HepG2 (cell line): ENCODE measurements around the gene PAEP. TPM values are rescaled to one million over a fixed set of nuclear protein-coding genes. Genes with fewer than 3 reads are reported as not detected.

Source experiments
- ATAC-seq: fragments of 200-7000 bp; cut with Tn5 transposase; 3 replicates; pipeline ENCODE4 v1.9.1; 2020; ENCODE audit warnings: mild to moderate bottlenecking, moderate library complexity
- BruUV-seq: library from RNA; stranded (reverse); fragments of 400-500 nt; replicated peaks from 2 replicates; lab custom pipeline; 2021; lab: Mats Ljungman, UMichigan
- CTCF ChIA-PET: fragments of 300-600 bp; formaldehyde crosslinking; extraction: SDS; loops from one replicate; lab custom pipeline; 2021; ENCODE audit warnings: low total read pairs, inconsistent platforms, low intra/inter-chr PET ratio; lab: Yijun Ruan, JAX
- POLR2A ChIA-PET: fragments of 350-600 bp; sonication (Branson Sonifier 250); formaldehyde crosslinking; loops from one replicate; lab custom pipeline; 2020; ENCODE audit warnings: antibody characterized with exemption, inconsistent platforms; lab: Yijun Ruan, JAX
- DNase-seq: peaks from one replicate; pipeline ENCODE4 v3.0.0-alpha.2; 2015; ENCODE audit warnings: low spot score
- FAIRE-seq: peaks from 3 replicates; lab custom pipeline; 2011; peaks lifted over from hg19 to GRCh38; lab: Jason Lieb, UNC
- H2AFZ ChIP-seq: one replicate; pipeline ENCODE4 v1.6.1; 2011; ENCODE audit warnings: low read length, inconsistent platforms
- H3K27ac ChIP-seq: fragments of 300-600 bp; 3 replicates; pipeline ENCODE4 v1.8.0; 2011; ENCODE audit warnings: mixed run types, mild to moderate bottlenecking, mixed read lengths, low read length, inconsistent platforms; ENCODE audit not compliant: insufficient read depth; ENCODE audit errors: extremely low read length
- H3K27me3 ChIP-seq, 2 experiments: fragments of 200-600 bp in 1 of 2; 2 replicates in 1 of 2; 3 replicates in 1 of 2; pipeline versions ENCODE4 v1.6.0 to v1.8.0; 2011; ENCODE audit warnings: low read length in 2 of 2, mild to moderate bottlenecking in 2 of 2, moderate library complexity in 2 of 2, inconsistent platforms in 1 of 2; ENCODE audit not compliant: insufficient read depth in 2 of 2, control insufficient read depth in 1 of 2
- H3K36me3 ChIP-seq, 2 experiments: fragments of 200-600 bp in 1 of 2; replicated peaks in 1 of 2; 2 replicates in 1 of 2; 3 replicates in 1 of 2; pipeline versions ENCODE4 v1.5.1 to v1.8.0; 2011; ENCODE audit warnings: low read length in 2 of 2, inconsistent platforms in 1 of 2; ENCODE audit not compliant: insufficient read depth in 2 of 2, control insufficient read depth in 1 of 2
- H3K4me1 ChIP-seq: 2 replicates; pipeline ENCODE4 v1.5.1; 2012; ENCODE audit warnings: low read length, inconsistent platforms; ENCODE audit not compliant: insufficient read depth
- H3K4me2 ChIP-seq: 2 replicates; pipeline ENCODE4 v1.6.0; 2011; ENCODE audit warnings: low read depth, low read length, inconsistent platforms
- H3K4me3 ChIP-seq, 3 experiments: fragments of 200-600 bp in 1 of 3; sonication (generic), shearing (Covaris generic) in 1 of 3; replicated peaks in 1 of 3; 2 replicates each; pipeline ENCODE4 v1.5.1; 2011 to 2016; ENCODE audit warnings: low read length in 3 of 3, inconsistent platforms in 2 of 3, low read depth in 2 of 3, mild to moderate bottlenecking in 2 of 3, control low read depth in 1 of 3, mixed read lengths in 1 of 3; ENCODE audit not compliant: insufficient read depth in 1 of 3
- H3K79me2 ChIP-seq: one replicate; pipeline ENCODE4 v1.6.1; 2011; ENCODE audit warnings: low read length, inconsistent platforms; ENCODE audit not compliant: insufficient read depth
- H3K9ac ChIP-seq: 2 replicates; pipeline ENCODE4 v1.6.0; 2011; ENCODE audit warnings: mild to moderate bottlenecking, low read depth, low read length, inconsistent platforms; ENCODE audit not compliant: insufficient read depth
- H3K9me3 ChIP-seq: 2 replicates; pipeline ENCODE4 v1.5.1; 2012; ENCODE audit warnings: mild to moderate bottlenecking, low read length
- H4K20me1 ChIP-seq: 2 replicates; pipeline ENCODE4 v1.6.0; 2011; ENCODE audit warnings: inconsistent platforms, mild to moderate bottlenecking, low read length, moderate library complexity; ENCODE audit not compliant: insufficient read depth
- HOXA7 ChIP-seq: sonication (generic); formaldehyde crosslinking; IDR thresholded peaks from 2 replicates; pipeline ENCODE4 v1.8.1; 2022; ENCODE audit warnings: mild to moderate bottlenecking, missing genetic modification reagents, moderate library complexity
- SSRP1 ChIP-seq: IDR thresholded peaks from 2 replicates; pipeline ENCODE4 v1.6.1; 2016; ENCODE audit warnings: control low read depth
- ZNF333 ChIP-seq: sonication (generic); formaldehyde crosslinking; IDR thresholded peaks from 2 replicates; pipeline ENCODE4 v1.4.0; 2020; ENCODE audit warnings: mild to moderate bottlenecking, missing genetic modification reagents, borderline replicate concordance
- ZSCAN12 ChIP-seq: sonication (generic); formaldehyde crosslinking; IDR thresholded peaks from 2 replicates; pipeline ENCODE4 v1.9.0; 2021; ENCODE audit warnings: mild to moderate bottlenecking, missing genetic modification reagents
- ZSCAN25 ChIP-seq: sonication (generic); formaldehyde crosslinking; IDR thresholded peaks from 2 replicates; pipeline ENCODE4 v1.8.0; 2022; ENCODE audit warnings: mild to moderate bottlenecking, missing genetic modification reagents
- WGBS: methylation state at CpG from one replicate; pipeline ENCODE4 v1.1.6; 2017; ENCODE audit warnings: low lambda C conversion rate; 5-methylcytosine and 5-hydroxymethylcytosine counted together
- in situ Hi-C: cut with HindIII; loops from 2 replicates; pipeline ENCODE4 v1.10.0; 2017; ENCODE audit warnings: low pct_unique_long_range_greater_than_20kb; ENCODE audit not compliant: extremely low pct_ligation_motif_present
- intact Hi-C: fragments of 100-400 bp; cut with micrococcal nuclease; formaldehyde crosslinking; loops from one replicate; pipeline ENCODE4 v1.10.0; 2022; ENCODE audit not compliant: unreplicated experiment
- polyA plus RNA-seq, 8 experiments: library from polyadenylated mRNA; depleted of rRNA in 3 of 8; stranded (reverse) in 7 of 8; unstranded in 1 of 8; fragments of >200 nt; fragmentation: Illumina TruSeq in 4 of 8; extraction: Trizol in 4 of 8; gene quantifications; 2 replicates each; pipeline versions ENCODE4 v1.2.1 to v1.2.3, GENCODE V29; 2011 to 2016; ENCODE audit warnings: low read depth in 4 of 8, missing spikeins in 1 of 8, mixed read lengths in 1 of 8; ENCODE audit not compliant: insufficient read depth in 1 of 8
- total RNA-seq, 5 experiments: library from RNA; depleted of rRNA; stranded (reverse); fragments of >200 nt; fragmentation: Illumina TruSeq; extraction: Trizol; gene quantifications; 2 replicates each; pipeline ENCODE4 v1.2.3, GENCODE V29; 2016; ENCODE audit warnings: low read depth in 1 of 5
- TF ChIP-seq, protein P1 (sequence below): sonication (generic); formaldehyde crosslinking; conservative IDR thresholded peaks from 2 replicates; pipeline ENCODE4 v1.4.0; 2020; ENCODE audit warnings: missing genetic modification reagents
- TF ChIP-seq, protein P2 (sequence below): sonication (generic); formaldehyde crosslinking; IDR thresholded peaks from 2 replicates; pipeline ENCODE4 v1.8.0; 2022; ENCODE audit warnings: missing genetic modification reagents, low read depth, mild to moderate bottlenecking, borderline replicate concordance
- TF ChIP-seq, protein P3 (sequence below): IDR thresholded peaks from 2 replicates; pipeline ENCODE4 v1.6.1; 2012; ENCODE audit warnings: inconsistent platforms

Gene PAEP
- total and polyA plus RNA-seq, 2 of the 13 experiments (the other 11 are each of a cell fraction or from before 2014, with no cell fraction given): 0.75 to 10.8 TPM

DNA sequence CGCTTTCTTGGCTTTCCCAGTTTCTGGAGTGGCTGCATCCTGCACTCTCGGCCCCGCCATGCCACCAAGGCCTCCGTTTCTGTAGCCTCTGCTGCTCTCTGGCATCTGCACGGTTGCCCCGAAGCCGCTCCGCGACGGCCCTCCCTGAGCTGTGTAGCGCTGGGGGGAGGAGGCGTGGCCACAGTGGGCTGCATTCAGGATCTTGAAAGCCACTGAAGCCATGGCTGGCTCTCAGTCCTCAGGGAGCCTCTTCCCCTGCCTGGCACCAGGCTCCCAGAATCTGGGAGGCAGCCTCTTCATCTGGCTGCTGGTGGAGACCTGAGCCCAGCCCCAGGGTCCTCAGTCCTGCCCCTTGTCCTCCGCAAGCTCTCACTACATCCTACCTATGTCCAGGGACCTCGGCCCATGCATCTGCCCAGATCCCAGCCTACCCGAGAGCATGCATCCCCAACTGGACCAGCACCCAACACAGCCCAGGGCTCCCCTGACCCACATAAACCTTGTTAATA is 25.1 kb downstream of the PAEP start:
- H3K9me3 ChIP-seq: no peaks in the 10 kb centered on the region
- in situ Hi-C loops: no loop called here
- no peaks in the 10 kb centered on the region for H4K20me1 ChIP-seq
- no peak overlapping the region for H3K4me3 ChIP-seq
- no peak overlapping the region for H3K27ac ChIP-seq
- H3K4me1 ChIP-seq: no peaks in the 10 kb centered on the region
- H3K36me3 ChIP-seq: no peaks in the 10 kb centered on the region
- no peak overlapping the region for H2AFZ ChIP-seq
- H3K27me3 ChIP-seq: peaks cover 5 to 63% of the 10 kb centered on the region in 2 experiments; a peak in 4 of 5 replicates
- intact Hi-C loops: no loop called here
- ChIA-PET POLR2A (no interaction called here), CTCF (no interaction called here)
- DNase-seq: no peak
- no peaks in the 10 kb centered on the region for H3K79me2 ChIP-seq
- FAIRE-seq: no peak
- ATAC-seq: no peak
- BruUV-seq: no TSS peak
- H3K9ac ChIP-seq: no peak overlapping the region
- H3K4me2 ChIP-seq: no peak overlapping the region
- TF ChIP-seq ZSCAN12 (CRISPR knock-in tag): no peak
- TF ChIP-seq, protein P1, sequence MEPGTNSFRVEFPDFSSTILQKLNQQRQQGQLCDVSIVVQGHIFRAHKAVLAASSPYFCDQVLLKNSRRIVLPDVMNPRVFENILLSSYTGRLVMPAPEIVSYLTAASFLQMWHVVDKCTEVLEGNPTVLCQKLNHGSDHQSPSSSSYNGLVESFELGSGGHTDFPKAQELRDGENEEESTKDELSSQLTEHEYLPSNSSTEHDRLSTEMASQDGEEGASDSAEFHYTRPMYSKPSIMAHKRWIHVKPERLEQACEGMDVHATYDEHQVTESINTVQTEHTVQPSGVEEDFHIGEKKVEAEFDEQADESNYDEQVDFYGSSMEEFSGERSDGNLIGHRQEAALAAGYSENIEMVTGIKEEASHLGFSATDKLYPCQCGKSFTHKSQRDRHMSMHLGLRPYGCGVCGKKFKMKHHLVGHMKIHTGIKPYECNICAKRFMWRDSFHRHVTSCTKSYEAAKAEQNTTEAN (CRISPR knock-in tag): no peak
- no peak for TF ChIP-seq SSRP1 (CRISPR knock-in tag)
- no peak for TF ChIP-seq ZSCAN25 (CRISPR knock-in tag)
- TF ChIP-seq, protein P2, sequence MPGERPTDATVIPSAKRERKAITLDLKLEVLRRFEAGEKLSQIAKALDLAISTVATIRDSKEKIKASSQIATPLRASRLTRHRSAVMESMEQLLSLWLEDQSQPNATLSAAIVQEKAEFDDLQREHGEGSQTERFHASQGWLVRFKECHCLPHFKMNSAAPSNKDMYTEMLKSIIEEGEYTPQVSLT: no peak
- no peak for TF ChIP-seq ZNF333
- TF ChIP-seq, protein P3, sequence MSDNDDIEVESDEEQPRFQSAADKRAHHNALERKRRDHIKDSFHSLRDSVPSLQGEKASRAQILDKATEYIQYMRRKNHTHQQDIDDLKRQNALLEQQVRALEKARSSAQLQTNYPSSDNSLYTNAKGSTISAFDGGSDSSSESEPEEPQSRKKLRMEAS: no peak
- TF ChIP-seq HOXA7 (CRISPR knock-in tag): no peak
- 10% methylated on average over 9 of the region's 15 CpGs for WGBS
